GM18870 (cell line): ENCODE measurements around the gene ST8SIA3.

Source experiments
- ATAC-seq: cut with Tn5 transposase; IDR thresholded peaks from one replicate; pipeline ENCODE4 v1.9.1; 2021; ENCODE audit warnings: moderate library complexity; ENCODE audit not compliant: unreplicated experiment

The ST8SIA3 gene, protein sequence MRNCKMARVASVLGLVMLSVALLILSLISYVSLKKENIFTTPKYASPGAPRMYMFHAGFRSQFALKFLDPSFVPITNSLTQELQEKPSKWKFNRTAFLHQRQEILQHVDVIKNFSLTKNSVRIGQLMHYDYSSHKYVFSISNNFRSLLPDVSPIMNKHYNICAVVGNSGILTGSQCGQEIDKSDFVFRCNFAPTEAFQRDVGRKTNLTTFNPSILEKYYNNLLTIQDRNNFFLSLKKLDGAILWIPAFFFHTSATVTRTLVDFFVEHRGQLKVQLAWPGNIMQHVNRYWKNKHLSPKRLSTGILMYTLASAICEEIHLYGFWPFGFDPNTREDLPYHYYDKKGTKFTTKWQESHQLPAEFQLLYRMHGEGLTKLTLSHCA

DNA sequence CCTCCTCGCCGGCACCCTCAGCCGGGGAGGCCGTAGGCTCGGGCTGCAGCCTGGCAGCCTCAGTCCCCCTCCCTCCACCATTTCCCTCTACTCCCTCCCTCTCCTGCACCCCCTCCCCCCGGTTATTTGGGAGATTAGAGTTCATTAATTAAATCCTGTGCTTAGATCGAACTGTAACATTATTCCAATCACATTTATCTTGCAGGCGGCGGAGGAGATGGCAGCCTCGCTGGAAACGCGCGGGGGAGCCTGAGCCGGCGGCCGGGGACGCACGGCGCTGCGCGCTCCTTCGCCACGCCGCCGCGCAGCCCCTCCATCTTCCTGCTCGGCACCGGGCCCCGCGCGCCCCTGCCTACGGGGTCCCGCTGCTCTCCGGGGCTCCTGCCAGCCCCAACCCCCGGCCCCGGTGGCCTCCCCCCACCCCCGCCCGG lies at the start of gene ST8SIA3:
Gene ST8SIA3 (plus strand): TSS at position 287 of the 431 bp plus-strand sequence. CDS start 290 bp downstream, outside the sequence.
- ATAC-seq: no peak

DNA sequence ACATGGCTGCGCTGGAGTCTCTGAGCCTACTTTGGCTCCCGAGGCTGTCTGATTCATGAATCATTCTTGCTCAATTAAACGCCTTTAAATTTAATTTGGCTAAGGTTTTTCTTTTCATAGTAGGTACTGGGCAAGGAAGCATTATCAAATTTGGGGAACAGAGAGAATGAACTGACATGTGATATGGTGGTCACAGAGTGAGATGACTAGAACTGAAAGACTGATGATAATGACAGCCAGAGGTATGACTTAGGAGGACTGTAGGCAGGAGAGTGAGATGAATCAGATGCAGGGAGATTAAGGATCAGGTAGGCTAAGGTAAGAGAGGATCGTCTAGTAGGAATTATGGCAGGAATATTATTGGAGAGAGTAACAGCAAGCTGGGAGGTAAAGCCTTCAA lies 40.9 kb upstream of the ST8SIA3 start:
- ATAC-seq: no peak

DNA sequence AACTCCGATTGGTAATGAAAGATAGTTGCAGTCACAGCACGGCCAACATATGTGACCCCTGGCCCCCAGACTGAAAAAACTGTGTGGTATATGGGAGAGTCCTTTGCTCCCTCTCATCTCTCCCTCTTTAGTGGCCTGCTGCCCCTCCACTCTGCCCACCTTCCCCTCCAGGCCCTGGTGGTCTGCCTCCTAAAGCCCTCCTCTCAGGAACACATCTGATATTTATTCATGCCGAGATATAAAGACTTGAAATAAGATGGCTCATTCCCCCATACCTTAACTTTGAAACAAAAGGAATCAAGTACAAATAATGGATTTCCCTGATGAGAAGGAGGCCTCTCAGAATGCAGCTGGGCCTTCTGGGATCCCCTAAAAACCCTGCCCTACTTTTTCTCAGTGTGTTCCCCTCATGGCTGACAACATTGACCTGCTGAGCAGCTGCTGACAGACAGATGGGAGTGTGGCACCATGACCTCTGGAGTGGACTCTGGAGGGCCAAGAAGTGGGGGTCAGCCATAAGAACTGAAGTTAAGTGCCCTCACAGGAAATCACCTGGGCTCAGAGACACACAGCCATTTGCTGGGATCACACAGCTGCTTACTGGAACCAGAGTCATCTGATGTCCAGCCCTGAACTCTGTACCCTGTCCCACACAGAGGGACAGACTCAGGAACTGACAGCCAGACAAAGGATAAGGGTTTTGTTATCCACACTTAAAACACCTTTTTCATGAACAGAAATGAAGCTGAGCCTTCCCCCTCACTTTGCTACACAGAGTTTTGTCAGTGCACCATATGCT lies 39.8 kb upstream of the ST8SIA3 start:
- ATAC-seq: no peak

DNA sequence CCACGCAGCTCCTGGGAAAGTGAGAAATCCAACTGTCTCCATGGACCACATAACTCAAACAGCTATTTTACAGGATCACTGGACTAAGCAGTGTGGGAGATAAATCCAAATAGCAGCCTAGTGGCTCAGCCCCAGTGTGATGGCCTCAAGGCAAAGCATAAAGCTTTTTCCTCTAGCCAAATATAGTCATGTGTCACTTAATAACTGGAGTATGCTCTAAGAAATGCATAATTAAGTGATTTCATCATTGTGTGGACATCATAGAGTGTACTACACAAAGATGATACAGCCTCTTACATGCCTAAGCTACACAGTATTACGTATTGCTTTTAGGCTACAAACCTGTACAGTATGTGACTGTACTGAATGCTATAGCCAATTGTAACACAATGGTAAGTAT lies 31.8 kb upstream of the ST8SIA3 start:
- ATAC-seq: no peak

DNA sequence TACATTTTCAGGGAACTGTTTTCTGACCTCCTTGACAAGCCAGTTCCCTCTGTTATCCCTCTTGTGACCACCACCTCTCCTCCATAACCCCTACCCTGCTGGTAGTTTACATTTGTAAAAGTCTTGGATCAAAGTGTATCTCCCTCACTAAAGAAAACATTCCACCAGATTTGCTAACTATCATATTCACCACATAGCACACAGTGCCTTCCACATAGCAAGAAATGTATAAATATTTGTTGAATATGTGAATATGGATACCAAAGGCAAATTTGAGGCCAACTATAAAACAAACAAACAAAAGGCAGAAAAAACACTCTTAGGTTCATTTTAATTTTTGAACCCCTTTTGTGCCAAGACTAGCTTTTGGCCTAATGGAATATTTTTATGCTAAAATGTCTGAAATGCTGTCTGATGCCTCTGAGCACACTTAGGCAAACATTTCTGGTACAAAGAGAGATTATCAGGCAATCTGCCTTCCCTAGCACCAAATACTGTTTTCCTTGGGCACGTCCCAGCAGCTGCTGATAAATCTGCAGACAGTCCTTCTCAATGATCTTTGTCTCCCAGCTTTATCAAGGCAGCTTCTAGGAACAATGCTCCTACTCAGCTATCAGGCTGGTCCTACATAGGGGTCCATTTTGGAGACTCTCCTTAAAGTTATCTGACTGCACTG lies 26.7 kb upstream of the ST8SIA3 start:
- ATAC-seq: no peak

DNA sequence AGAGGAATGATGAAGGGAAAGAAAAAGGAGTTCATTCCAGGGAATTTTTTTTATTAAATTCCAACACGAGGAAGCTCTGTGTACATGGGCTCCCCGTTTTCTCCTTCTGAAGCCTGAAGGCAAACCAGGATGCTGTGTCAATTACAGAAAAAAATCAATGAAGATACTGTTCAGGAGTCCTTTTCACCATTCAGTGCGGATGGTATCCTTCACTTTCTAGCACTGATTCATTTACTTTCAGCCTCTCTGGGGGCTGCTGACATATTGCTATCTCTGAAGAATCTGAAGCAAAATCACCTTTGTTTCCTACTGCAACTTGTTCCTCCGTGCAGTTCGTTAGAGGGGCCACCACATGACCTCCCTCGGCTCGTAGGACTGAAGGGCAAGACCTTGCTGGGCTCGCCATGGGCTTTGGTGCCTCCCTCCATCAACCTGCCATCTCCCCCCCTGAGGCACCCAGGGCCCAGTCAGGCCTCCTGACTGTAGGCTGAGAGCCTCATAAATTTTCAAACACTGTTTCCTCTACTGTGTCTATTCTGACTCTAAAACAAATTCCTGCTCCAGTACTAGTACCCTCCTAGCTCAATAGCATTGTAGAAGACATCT lies 25.5 kb upstream of the ST8SIA3 start:
- no peak for ATAC-seq

DNA sequence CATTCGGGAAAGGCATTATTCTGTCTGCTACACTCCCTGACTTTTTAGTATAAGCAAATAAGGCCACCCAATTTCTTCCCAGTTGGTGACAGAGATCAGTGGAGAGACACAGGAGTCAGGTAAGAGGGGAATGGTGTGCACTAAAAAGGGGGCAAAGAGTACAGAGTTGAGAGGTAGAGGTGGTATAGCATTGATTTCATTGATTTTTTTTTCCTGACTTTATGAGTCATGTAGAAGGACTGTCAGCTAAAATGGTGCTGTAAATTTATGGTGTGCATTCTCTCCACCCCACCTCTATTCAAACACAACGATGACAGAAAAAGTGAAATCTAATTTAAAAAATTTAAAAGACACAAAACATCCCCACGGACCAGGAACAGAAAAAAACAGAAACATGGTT lies 23.7 kb upstream of the ST8SIA3 start:
- no peak for ATAC-seq

DNA sequence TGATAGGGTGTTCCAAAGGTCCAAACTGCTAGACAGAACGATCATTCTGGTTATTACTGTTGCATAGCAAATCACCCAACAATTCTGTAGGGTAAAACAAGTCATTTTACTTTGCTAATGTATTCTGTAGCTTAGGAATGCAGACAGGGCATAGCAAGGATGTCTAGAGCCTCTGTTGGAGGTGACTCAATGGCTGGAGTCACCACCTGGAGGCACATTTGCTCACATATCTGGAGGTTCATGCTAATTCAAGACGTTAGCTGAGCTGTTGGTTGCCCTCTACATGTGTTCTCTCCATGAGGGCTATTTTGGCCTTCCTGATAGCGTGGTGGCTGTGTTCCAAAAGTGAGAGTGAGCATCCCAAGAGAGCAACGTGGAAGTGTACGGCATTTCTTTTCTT lies 22.5 kb upstream of the ST8SIA3 start:
- ATAC-seq: no peak

DNA sequence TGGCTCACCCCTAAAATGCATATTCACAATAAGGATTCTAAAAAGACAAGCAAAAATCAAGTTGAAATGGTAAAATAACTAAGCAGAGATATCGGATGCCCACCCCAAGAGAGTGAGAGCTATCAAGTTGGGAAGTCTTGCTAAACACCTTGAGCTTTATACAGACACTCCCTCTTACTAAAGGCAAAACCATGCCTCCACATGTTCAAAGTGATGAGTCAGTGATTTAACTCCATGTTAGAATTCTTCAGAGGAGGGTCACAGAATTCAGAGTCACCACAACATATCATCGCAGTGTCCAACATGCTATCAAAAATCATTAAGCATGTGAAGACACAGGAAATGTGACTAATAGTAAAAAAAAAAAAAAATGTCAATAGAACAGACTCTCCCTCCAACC lies 20.6 kb upstream of the ST8SIA3 start:
- no peak for ATAC-seq

DNA sequence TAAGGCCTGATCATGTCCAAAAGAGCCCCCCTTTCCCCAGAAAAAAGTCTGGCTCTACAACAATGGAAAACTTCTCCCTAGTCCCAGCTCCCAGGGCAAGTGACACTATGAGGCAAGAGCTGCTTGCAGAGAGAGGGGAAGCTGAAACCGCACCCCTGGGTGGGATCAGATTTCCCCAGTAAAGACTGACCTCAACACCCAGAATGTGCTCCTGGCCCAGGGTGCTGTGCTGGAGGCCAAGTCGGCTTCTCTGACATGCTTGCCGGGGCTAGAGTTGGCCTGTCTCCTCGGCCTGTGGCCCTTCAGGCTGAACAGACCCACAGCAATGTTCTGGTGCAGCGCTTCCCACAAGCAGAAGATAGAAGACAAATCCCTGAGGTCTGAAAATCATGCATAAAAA lies 18.4 kb upstream of the ST8SIA3 start:
- ATAC-seq: no peak

DNA sequence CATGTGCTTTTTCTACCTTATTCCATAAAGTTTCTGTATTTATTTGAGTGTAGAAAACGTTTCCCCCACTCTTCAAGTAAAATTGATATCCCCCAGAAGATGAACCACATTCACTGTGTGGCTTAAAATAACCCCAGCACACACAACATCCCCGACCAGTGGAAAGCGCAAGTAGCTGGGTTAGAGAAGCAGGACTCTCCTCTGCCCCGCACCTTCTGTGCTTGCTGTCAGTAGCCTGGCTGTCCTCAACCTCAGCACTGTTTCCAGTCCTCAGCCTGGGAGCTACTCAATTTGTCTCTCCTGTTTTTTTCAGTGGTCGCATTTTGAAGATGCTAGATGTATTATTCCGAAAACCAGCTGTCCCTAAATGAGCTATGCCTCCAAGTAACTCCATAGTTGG lies 18.0 kb upstream of the ST8SIA3 start:
- ATAC-seq: no peak

DNA sequence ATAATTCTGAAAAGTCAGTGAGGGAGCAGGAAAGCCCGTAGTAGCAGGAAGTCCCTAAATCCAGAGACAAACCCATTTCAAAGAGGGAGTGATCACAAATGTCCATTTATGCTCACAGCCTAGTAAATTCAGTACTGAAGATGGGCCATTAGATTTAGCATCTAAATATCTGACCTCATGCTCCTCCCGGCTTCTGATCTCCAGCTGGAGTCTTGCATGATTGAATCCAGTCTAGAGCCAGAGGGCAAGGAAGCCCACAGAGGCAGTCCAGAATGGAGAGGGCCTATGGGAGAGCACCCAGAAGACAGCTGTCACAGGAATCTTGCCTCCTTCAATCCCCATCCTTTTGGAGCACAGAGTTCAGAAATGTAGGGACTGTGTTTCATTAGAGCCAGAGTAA lies 16.0 kb upstream of the ST8SIA3 start:
- ATAC-seq: no peak

DNA sequence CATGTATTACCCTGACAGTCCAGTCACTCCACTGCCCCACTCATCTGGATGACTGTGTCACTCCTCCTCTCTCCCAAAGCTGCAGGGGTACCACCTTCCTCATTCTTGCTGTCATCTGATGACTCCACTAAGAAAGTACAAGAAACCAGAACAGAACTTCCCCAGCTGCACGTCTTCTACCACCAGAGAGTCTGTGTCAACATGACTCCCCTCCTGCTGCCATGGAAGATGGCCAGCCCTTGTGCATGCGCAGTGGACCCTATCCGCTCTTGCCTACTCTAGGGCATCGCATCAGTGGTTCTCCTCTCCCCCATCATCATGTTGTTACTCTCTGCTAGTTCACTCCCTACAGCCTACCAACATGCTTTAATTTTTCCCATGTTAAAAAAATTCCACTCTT lies 14.5 kb upstream of the ST8SIA3 start:
- ATAC-seq: no peak

DNA sequence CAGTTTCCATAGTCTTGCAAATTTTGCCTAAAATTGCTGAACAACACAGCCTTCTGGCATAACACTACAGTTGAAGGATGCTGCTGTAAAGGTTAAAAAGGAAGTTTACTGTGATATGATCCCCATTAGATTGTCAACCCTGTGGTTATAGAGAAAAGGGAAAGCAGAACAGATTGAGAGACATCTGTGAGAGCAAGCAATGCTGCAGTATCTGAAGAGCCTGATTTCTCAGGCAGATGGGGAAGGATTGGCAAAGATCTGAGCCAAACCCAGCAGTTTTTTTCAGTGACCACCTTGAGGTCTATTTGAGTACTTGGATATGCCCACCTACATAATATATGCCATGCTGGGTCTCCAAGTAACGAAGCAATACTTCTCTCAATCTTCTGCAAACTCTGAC lies 8.5 kb upstream of the ST8SIA3 start:
- no peak for ATAC-seq

DNA sequence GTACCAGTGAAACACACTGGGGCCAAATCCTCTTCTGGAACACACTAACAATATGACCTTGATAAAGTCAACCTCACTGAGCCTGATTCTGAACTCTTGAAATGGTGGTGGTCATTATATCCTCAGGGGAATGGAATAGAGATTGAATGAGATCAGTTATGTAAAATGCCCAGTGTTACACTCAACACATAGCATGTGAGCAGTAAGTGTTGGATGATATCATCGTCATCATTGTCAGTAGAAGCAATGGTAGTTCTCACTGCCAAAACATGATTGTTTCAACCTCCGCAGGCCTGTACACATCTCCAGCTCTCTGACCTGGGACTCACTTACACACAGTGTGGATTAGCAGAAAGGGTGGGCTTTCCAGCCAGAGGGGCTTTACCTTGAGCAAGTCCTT lies 5.5 kb upstream of the ST8SIA3 start:
- ATAC-seq: no peak

DNA sequence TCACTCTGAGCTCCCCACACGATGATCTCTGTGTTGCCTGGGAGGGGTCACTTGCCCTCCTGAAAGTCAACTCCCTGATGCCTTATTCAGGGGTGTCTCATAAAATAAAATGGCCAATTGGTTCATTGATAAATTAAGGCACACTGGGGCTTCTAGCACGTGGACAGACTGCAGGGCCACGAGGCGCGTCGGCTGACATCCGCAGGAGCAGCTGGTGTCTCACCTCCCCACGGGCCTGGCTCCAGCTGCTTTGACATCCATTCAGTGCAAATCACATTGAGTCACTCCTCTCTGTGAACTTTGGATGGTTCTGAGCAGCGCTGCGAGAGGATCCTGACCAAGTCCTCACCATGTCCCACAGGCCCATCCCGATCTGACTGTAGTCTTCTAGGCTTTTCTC lies 4.6 kb upstream of the ST8SIA3 start:
- no peak for ATAC-seq

DNA sequence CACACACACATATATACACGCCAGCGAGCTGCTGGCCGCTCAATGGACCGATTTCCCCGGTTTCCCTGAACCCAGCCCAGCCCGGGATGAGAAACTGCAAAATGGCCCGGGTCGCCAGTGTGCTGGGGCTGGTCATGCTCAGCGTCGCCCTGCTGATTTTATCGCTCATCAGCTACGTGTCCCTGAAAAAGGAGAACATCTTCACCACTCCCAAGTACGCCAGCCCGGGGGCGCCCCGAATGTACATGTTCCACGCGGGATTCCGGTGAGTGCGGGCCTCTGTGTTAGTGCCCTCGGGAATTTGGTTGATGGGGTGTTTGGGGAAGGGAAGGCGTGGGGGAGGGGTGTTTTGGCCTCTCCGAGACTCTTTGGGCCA lies 392 bp downstream of the ST8SIA3 start:
- ATAC-seq: no peak

DNA sequence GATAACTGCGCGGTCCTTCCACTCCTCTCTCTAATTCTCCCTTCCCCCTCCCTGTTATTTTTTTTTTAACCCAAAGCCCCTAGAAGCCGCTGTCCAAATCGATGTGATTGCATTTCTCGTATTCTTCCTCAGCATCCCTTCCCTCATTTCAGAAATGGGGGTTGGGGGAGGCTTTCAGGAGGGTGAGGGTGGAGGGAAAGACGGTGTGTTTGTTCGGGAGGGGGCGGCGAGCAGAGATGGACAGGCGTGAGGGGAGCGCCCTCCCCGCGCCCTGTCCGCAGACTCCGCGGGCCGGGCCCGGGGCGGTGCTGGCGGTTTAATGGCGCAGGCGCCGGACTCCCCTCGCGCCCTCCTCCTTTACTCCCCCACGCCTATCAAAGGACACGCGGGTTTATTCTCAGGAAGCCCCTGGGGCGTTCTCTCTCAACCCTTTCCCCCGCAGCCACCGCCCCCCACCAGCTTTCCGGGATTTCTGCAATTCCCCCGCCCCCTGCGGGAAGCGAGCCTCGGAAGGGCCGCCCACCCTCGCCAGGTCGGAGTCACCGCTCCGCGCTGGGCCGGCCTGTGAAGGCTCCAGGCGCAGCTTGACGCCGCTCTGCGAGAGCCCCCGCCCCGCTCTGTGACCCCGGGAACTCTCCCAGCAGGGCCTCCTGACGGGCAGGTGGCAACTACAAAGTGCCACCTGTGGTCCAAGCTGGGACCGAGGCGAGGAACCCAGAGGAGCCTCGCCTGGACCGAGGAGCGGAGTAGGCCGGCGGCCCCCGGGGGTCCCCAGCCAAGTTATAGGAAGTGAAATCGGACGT lies 981 bp downstream of the ST8SIA3 start:
- ATAC-seq: no peak

DNA sequence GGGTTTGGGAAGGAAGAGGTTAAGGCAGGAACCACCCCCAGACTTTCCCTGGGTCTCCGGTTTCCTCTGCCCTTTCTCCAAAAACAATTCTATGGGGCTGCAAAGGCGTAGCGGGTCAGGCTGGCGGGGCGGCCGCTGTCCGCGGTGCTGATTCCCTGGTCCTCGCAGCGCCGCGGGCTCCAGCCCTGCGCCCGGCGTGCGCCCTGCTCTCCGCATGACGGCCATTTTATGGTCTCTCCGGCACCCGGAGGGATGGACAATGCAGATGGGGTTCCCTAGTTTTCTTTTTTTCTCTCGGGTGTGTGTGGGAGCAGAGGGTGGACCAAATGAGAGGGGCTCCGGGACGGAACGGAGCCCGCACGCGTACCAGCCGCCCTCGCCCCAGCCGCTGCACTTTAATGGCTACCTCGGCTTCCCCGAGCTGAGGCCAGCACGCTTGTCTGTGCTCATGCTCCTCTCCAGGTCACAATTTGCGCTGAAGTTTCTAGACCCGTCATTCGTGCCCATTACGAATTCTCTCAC lies 1.6 kb downstream of the ST8SIA3 start:
- ATAC-seq: no peak

DNA sequence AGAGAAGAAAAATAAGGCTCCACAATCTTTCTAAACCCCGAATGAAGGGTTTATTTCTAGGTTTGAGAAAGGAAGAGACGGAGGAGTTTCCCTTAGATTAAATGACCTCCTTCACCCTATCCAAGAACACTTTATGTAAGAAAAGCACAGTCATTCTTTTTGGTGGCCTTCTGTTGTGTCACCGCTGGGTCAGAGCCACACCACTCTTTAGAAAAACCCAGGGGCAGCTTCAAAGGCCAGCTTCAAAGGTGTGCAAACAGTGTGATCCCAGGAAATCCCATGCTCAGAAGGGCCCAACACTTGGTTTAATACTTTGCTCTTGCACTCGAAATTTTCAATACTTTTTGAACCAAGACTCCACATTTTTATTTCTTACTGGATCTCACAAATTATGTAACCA lies 7.1 kb downstream of the ST8SIA3 start:
- ATAC-seq: no peak
